ENCODE data around the gene MAPKAP1.

DNA sequence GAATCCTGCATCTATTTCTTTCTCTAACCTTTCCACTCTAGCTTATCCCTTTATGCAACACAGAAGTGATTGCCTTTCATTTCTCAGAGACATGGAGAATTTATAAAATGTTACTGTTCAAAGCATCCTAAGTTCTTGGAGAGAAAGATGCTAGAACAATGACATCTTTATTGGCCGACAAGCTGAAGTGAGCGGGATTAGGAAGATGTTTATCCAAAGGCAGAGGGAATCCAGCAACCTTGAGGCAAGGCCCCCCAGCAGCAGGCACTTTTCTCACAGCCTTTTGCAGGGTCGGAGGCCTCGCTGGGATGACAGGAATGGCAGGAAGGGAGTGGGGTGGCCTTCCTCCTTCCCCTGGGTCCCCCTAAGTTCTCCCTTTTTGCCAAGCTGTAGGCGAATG is 240.6 kb downstream of the MAPKAP1 start:
- TF ChIP-seq, protein P1, sequence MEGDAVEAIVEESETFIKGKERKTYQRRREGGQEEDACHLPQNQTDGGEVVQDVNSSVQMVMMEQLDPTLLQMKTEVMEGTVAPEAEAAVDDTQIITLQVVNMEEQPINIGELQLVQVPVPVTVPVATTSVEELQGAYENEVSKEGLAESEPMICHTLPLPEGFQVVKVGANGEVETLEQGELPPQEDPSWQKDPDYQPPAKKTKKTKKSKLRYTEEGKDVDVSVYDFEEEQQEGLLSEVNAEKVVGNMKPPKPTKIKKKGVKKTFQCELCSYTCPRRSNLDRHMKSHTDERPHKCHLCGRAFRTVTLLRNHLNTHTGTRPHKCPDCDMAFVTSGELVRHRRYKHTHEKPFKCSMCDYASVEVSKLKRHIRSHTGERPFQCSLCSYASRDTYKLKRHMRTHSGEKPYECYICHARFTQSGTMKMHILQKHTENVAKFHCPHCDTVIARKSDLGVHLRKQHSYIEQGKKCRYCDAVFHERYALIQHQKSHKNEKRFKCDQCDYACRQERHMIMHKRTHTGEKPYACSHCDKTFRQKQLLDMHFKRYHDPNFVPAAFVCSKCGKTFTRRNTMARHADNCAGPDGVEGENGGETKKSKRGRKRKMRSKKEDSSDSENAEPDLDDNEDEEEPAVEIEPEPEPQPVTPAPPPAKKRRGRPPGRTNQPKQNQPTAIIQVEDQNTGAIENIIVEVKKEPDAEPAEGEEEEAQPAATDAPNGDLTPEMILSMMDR (IDR thresholded peaks at IDR 0.05; ENCODE audit: poor library complexity, severe bottlenecking), result no peak
- TF ChIP-seq EZH2 (IDR thresholded peaks at IDR 0.05; ENCODE audit: borderline replicate concordance, insufficient read depth, low read length, poor library complexity, severe bottlenecking) (no peak), RAD21 (conservative IDR thresholded peaks at IDR 0.05) (no peak)
